GM23248 (cell line): ENCODE measurements around the gene FBXO11. TPM values are rescaled to one million over a fixed set of nuclear protein-coding genes. Genes with fewer than 3 reads are reported as not detected.

ENCODE experiments used
- DNase-seq: peaks from one replicate; pipeline ENCODE4 v3.0.0-alpha.2; 2015
- H2AFZ ChIP-seq: fragments of 200-600 bp; sonication (generic); 2 replicates; pipeline ENCODE4 v1.6.1; 2016; ENCODE audit warnings: antibody characterized with exemption
- H3F3A ChIP-seq: fragments of 200-600 bp; sonication (generic); 2 replicates; pipeline ENCODE4 v1.6.1; 2016; ENCODE audit warnings: mild to moderate bottlenecking, antibody characterized with exemption, mixed run types; ENCODE audit not compliant: insufficient read depth
- H3K27ac ChIP-seq: fragments of 200-600 bp; sonication (generic); 2 replicates; pipeline ENCODE4 v1.5.1; 2016; ENCODE audit warnings: mild to moderate bottlenecking
- H3K27me3 ChIP-seq: fragments of 200-600 bp; sonication (generic); replicated peaks from 2 replicates; pipeline ENCODE4 v1.6.1; 2016; ENCODE audit warnings: mild to moderate bottlenecking; ENCODE audit not compliant: insufficient read depth
- H3K36me3 ChIP-seq: fragments of 200-600 bp; sonication (generic); 2 replicates; pipeline ENCODE4 v1.6.1; 2016; ENCODE audit warnings: low read depth, mild to moderate bottlenecking
- H3K4me1 ChIP-seq: fragments of 200-600 bp; sonication (generic); 2 replicates; pipeline ENCODE4 v1.6.1; 2016; ENCODE audit warnings: mild to moderate bottlenecking; ENCODE audit not compliant: insufficient read depth
- H3K4me2 ChIP-seq: fragments of 200-600 bp; sonication (generic); one replicate; pipeline ENCODE4 v1.6.1; 2016; ENCODE audit warnings: mild to moderate bottlenecking; ENCODE audit not compliant: unreplicated experiment
- H3K4me3 ChIP-seq: fragments of 200-600 bp; sonication (generic); 2 replicates; pipeline ENCODE4 v1.5.1; 2016; ENCODE audit warnings: mild to moderate bottlenecking
- H3K79me2 ChIP-seq: fragments of 200-600 bp; sonication (generic); 2 replicates; pipeline ENCODE4 v1.6.1; 2016; ENCODE audit warnings: mild to moderate bottlenecking; ENCODE audit not compliant: insufficient read depth
- H3K9ac ChIP-seq: fragments of 200-600 bp; sonication (generic); 2 replicates; pipeline ENCODE4 v1.6.1; 2016; ENCODE audit warnings: mild to moderate bottlenecking
- H3K9me2 ChIP-seq: fragments of 200-600 bp; sonication (generic); 2 replicates; pipeline ENCODE4 v1.6.1; 2016; ENCODE audit warnings: mixed run types, mild to moderate bottlenecking, moderate library complexity; ENCODE audit not compliant: insufficient read depth
- H3K9me3 ChIP-seq: fragments of 200-600 bp; sonication (generic); one replicate; pipeline ENCODE4 v1.6.1; 2017; ENCODE audit warnings: low read depth
- H4K20me1 ChIP-seq: fragments of 200-600 bp; sonication (generic); 2 replicates; pipeline ENCODE4 v1.6.0; 2016; ENCODE audit not compliant: insufficient read depth
- EZH2 ChIP-seq: fragments of 200-600 bp; sonication (generic); IDR thresholded peaks from 2 replicates; pipeline ENCODE4 v1.6.1; 2018; ENCODE audit warnings: antibody characterized with exemption, mild to moderate bottlenecking; ENCODE audit not compliant: insufficient read depth, poor library complexity, severe bottlenecking
- EZH2phosphoT487 ChIP-seq: fragments of 200-600 bp; sonication (generic); IDR thresholded peaks from 2 replicates; pipeline ENCODE4 v1.6.1; 2018; ENCODE audit warnings: antibody characterized with exemption, moderate library complexity, mild to moderate bottlenecking, low read depth; ENCODE audit not compliant: insufficient read depth
- WGBS, 2 experiments: methylation state at CpG; one replicate each; pipeline ENCODE4 v1.1.6; 2015 to 2017; ENCODE audit warnings: low lambda C conversion rate in 2 of 2, low coverage in 1 of 2; ENCODE audit errors: missing lambda C conversion rate in 2 of 2; 5-methylcytosine and 5-hydroxymethylcytosine counted together
- in situ Hi-C: fragments of 300-500 bp; cut with MboI; formaldehyde crosslinking; loops from 2 replicates; pipeline ENCODE4 v1.15.0; 2020
- polyA plus RNA-seq: library from polyadenylated mRNA; unstranded; fragments of >200 nt; fragmentation: Nextera tagmentation; extraction: Ambion mirVana; gene quantifications from 2 replicates; pipeline ENCODE4 v1.2.1, GENCODE V29; 2016
- total RNA-seq: library from RNA; depleted of rRNA; stranded (reverse); fragments of >200 nt; shearing (Covaris generic); gene quantifications from 2 replicates; pipeline ENCODE4 v1.2.3, GENCODE V29; 2014

The FBXO11 gene
- total and polyA plus RNA-seq, 2 experiments from 2014 or later = 15.7 to 25.8 TPM

GRCh38 chr2:47801118-47801517, 105.2 kb downstream of the FBXO11 start:
- Histone ChIP-seq H3K4me3 (no peak overlapping the region), H3K9ac (no peak overlapping the region), H3K27me3 (no peaks in the 10 kb centered on the region), H3K4me1 (no peaks in the 10 kb centered on the region), H3K4me2 (no peak overlapping the region), H3K9me3 (no peaks in the 10 kb centered on the region), H3K79me2 (peaks cover 88% of the 10 kb centered on the region), H3K36me3 (peaks cover 89% of the 10 kb centered on the region), H2AFZ (no peak overlapping the region), H4K20me1 (no peaks in the 10 kb centered on the region), H3F3A (peaks cover 65% of the 10 kb centered on the region), H3K9me2 (no peaks in the 10 kb centered on the region), H3K27ac (no peak overlapping the region)
- WGBS, 2 experiments = 61 to 71% methylated on average over 3 of the region's 3 CpGs
- in situ Hi-C loops = no loop called here
- DNase-seq = no peak
- TF ChIP-seq EZH2 (no peak), EZH2phosphoT487 (no peak)

- H3K36me3 ChIP-seq = peaks cover 84% of the 10 kb centered on the region
- peaks cover 98% of the 10 kb centered on the region for H3K79me2 ChIP-seq
- DNase-seq = no peak
Measured at GRCh38 chr2:47799031-47799609, 107.2 kb downstream of the FBXO11 start.

GRCh38 chr2:47798631-47799030, 107.7 kb downstream of the FBXO11 start:
- Histone ChIP-seq H2AFZ (no peak overlapping the region), H3K4me2 (no peak overlapping the region), H3K9me3 (no peaks in the 10 kb centered on the region), H3K36me3 (peaks cover 79% of the 10 kb centered on the region), H4K20me1 (no peaks in the 10 kb centered on the region), H3K9ac (no peak overlapping the region), H3F3A (peaks cover 46% of the 10 kb centered on the region), H3K27ac (no peak overlapping the region), H3K9me2 (no peaks in the 10 kb centered on the region), H3K4me1 (no peaks in the 10 kb centered on the region), H3K4me3 (no peak overlapping the region), H3K27me3 (no peaks in the 10 kb centered on the region), H3K79me2 (peaks cover 98% of the 10 kb centered on the region)
- in situ Hi-C loops = no loop called here
- TF ChIP-seq EZH2 = no peak
- TF ChIP-seq EZH2phosphoT487 = no peak
- no peak for DNase-seq
- 93 to 94% methylated on average over 6 of the region's 6 CpGs for WGBS, 2 experiments

More at GRCh38 chr2:47799031-47799609, 107.2 kb downstream of the FBXO11 start:
- Histone ChIP-seq H3K4me3 (no peak overlapping the region), H2AFZ (no peak overlapping the region), H3K9me3 (no peaks in the 10 kb centered on the region), H3K4me1 (no peaks in the 10 kb centered on the region), H3K27me3 (no peaks in the 10 kb centered on the region), H3F3A (peaks cover 50% of the 10 kb centered on the region), H3K4me2 (no peak overlapping the region), H4K20me1 (no peaks in the 10 kb centered on the region), H3K9me2 (no peaks in the 10 kb centered on the region), H3K9ac (no peak overlapping the region), H3K27ac (no peak overlapping the region)
- in situ Hi-C loops = no loop called here
- TF ChIP-seq EZH2 (no peak), EZH2phosphoT487 (no peak)
- WGBS, 2 experiments = 92 to 93% methylated on average over 6 of the region's 6 CpGs

GRCh38 chr2:47796090-47796697, 110.1 kb downstream of the FBXO11 start:
- Histone ChIP-seq H3K36me3 (peaks cover 58% of the 10 kb centered on the region), H3K9ac (no peak overlapping the region), H4K20me1 (no peaks in the 10 kb centered on the region), H3K79me2 (peaks cover 98% of the 10 kb centered on the region), H3K4me2 (no peak overlapping the region), H3K4me1 (no peaks in the 10 kb centered on the region), H3K4me3 (no peak overlapping the region), H3K9me3 (no peaks in the 10 kb centered on the region), H3K27me3 (no peaks in the 10 kb centered on the region), H3K27ac (no peak overlapping the region), H3K9me2 (no peaks in the 10 kb centered on the region), H2AFZ (no peak overlapping the region), H3F3A (peaks cover 29% of the 10 kb centered on the region; the same call in 1 of the 2 replicates)
- no peak for DNase-seq
- in situ Hi-C loops = no loop called here
- no peak for TF ChIP-seq EZH2
- no peak for TF ChIP-seq EZH2phosphoT487
- 94 to 97% methylated on average over 2 of the region's 2 CpGs for WGBS, 2 experiments
